Mesenchymal stem cell (in vitro differentiated cells and primary cell): ENCODE data around the gene CEP126.

Experiments
- DNase-seq: peaks from one replicate; pipeline ENCODE4 v3.0.0-alpha.2; 2013
- H2AFZ ChIP-seq: one replicate; pipeline ENCODE4 v1.6.1; 2013; ENCODE audit warnings: low read depth, mild to moderate bottlenecking, control low read depth, inconsistent platforms, low read length, moderate library complexity
- H2AK5ac ChIP-seq: 2 replicates; pipeline ENCODE4 v1.6.1; 2013; ENCODE audit warnings: low read length, moderate library complexity, mild to moderate bottlenecking, inconsistent platforms; ENCODE audit not compliant: severe bottlenecking
- H2BK120ac ChIP-seq: one replicate; pipeline ENCODE4 v1.6.1; 2013; ENCODE audit warnings: low read depth, mild to moderate bottlenecking, inconsistent platforms, low read length, moderate library complexity
- H2BK12ac ChIP-seq, 2 experiments: one replicate each; pipeline ENCODE4 v1.6.1; 2013; ENCODE audit warnings: inconsistent platforms in 2 of 2, low read length in 2 of 2, mild to moderate bottlenecking in 2 of 2, moderate library complexity in 2 of 2, control low read depth in 1 of 2
- H2BK15ac ChIP-seq: one replicate; pipeline ENCODE4 v1.6.1; 2013; ENCODE audit warnings: mild to moderate bottlenecking, low read depth, inconsistent platforms; ENCODE audit not compliant: poor library complexity, severe bottlenecking
- H2BK5ac ChIP-seq: 2 replicates; pipeline ENCODE4 v1.6.1; 2013; ENCODE audit warnings: low read depth, mild to moderate bottlenecking, low read length, control low read depth, inconsistent platforms; ENCODE audit not compliant: poor library complexity, severe bottlenecking
- H3K14ac ChIP-seq, 2 experiments: one replicate each; pipeline ENCODE4 v1.6.1; 2013; ENCODE audit warnings: inconsistent platforms in 2 of 2, low read length in 2 of 2, control low read depth in 1 of 2, mild to moderate bottlenecking in 1 of 2, moderate library complexity in 1 of 2
- H3K18ac ChIP-seq, 2 experiments: one replicate each; pipeline ENCODE4 v1.6.1; 2013; ENCODE audit warnings: inconsistent platforms in 2 of 2, low read length in 2 of 2, control low read depth in 1 of 2, low read depth in 1 of 2, mild to moderate bottlenecking in 1 of 2
- H3K23ac ChIP-seq, 2 experiments: one replicate each; pipeline ENCODE4 v1.6.1; 2013; ENCODE audit warnings: inconsistent platforms in 2 of 2, low read length in 2 of 2, mild to moderate bottlenecking in 2 of 2, moderate library complexity in 2 of 2, control low read depth in 1 of 2
- H3K27ac ChIP-seq: 2 replicates; pipeline ENCODE4 v1.5.1; 2013; ENCODE audit warnings: mild to moderate bottlenecking, moderate library complexity, low read length, control low read depth, inconsistent platforms; ENCODE audit not compliant: poor library complexity, severe bottlenecking
- H3K27me3 ChIP-seq, 2 experiments: 2 replicates each; pipeline versions ENCODE4 v1.6.1 to v1.7.0; 2013; ENCODE audit warnings: low read length in 2 of 2, mild to moderate bottlenecking in 2 of 2, moderate library complexity in 2 of 2, control low read depth in 1 of 2, inconsistent platforms in 1 of 2; ENCODE audit not compliant: control insufficient read depth in 1 of 2, insufficient read depth in 1 of 2
- H3K36me3 ChIP-seq, 2 experiments: 2 replicates each; pipeline versions ENCODE4 v1.6.1 to v1.7.0; 2013; ENCODE audit warnings: low read length in 2 of 2, control low read depth in 1 of 2, inconsistent platforms in 1 of 2, low read depth in 1 of 2, mild to moderate bottlenecking in 1 of 2; ENCODE audit not compliant: insufficient read depth in 2 of 2, control insufficient read depth in 1 of 2
- H3K4ac ChIP-seq, 2 experiments: one replicate each; pipeline ENCODE4 v1.6.1; 2013; ENCODE audit warnings: inconsistent platforms in 2 of 2, low read length in 2 of 2, mild to moderate bottlenecking in 2 of 2, moderate library complexity in 2 of 2, control low read depth in 1 of 2, low read depth in 1 of 2
- H3K4me1 ChIP-seq: 2 replicates; pipeline ENCODE4 v1.6.1; 2013; ENCODE audit warnings: low read depth, low read length, control low read depth; ENCODE audit not compliant: control insufficient read depth, insufficient read depth
- H3K4me2 ChIP-seq: 2 replicates; pipeline ENCODE4 v1.6.1; 2013; ENCODE audit warnings: low read length, mild to moderate bottlenecking, inconsistent platforms; ENCODE audit not compliant: poor library complexity, severe bottlenecking
- H3K4me3 ChIP-seq, 2 experiments: 2 replicates each; pipeline versions ENCODE4 v1.5.1 to v1.7.0; 2013; ENCODE audit warnings: low read length in 2 of 2, mild to moderate bottlenecking in 2 of 2, control low read depth in 1 of 2, low read depth in 1 of 2; ENCODE audit not compliant: insufficient read depth in 1 of 2
- H3K79me1 ChIP-seq: replicated peaks from 2 replicates; pipeline ENCODE4 v1.6.1; 2013; ENCODE audit warnings: mild to moderate bottlenecking, control low read depth, low read length, inconsistent platforms; ENCODE audit not compliant: poor library complexity, severe bottlenecking
- H3K9ac ChIP-seq: 2 replicates; pipeline ENCODE4 v1.7.0; 2013; ENCODE audit warnings: mild to moderate bottlenecking, low read length, moderate library complexity
- H3K9me3 ChIP-seq: 2 replicates; pipeline ENCODE4 v1.7.0; 2013; ENCODE audit warnings: mild to moderate bottlenecking, low read length; ENCODE audit not compliant: control insufficient read depth
- H4K8ac ChIP-seq: one replicate; pipeline ENCODE4 v1.6.1; 2013; ENCODE audit warnings: inconsistent platforms, mild to moderate bottlenecking, low read length, moderate library complexity
- H4K91ac ChIP-seq: one replicate; pipeline ENCODE4 v1.6.1; 2013; ENCODE audit warnings: mild to moderate bottlenecking, low read length, inconsistent platforms
- WGBS: methylation state at CpG from one replicate; pipeline ENCODE4 v1.1.7; 2013; ENCODE audit warnings: mixed read lengths; 5-methylcytosine and 5-hydroxymethylcytosine counted together

CEP126 gene

DNA sequence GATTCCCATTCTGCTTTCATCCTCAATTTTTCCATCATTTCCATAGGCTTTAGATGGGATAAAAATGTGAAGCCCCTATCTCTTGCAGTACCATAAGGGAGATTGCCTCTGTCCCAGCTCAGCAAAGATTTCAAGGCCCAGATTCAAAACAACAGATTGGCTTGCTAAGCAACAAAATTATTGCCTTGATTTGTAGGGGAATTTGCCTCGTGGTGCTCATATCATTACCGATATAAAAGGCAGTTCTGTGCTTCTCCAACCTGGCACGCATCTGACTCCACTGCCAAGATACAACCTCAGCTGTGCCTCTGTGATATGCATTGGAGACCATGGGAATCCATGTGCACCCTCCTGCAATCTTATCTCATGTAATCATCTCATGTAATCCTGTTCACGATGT lies 25.0 kb upstream of the CEP126 start:
- Histone ChIP-seq H2BK5ac (no peak overlapping the region), H3K18ac (no peak overlapping the region), H2AK5ac (no peak overlapping the region), H3K79me1 (no peaks in the 10 kb centered on the region), H3K14ac (peak overlapping the region in 1 of 2 experiments; percentile 59), H2BK15ac (no peak overlapping the region), H3K9ac (no peak overlapping the region), H4K91ac (no peak overlapping the region), H3K4me1 (no peaks in the 10 kb centered on the region), H3K36me3 (no peaks in the 10 kb centered on the region), H2BK12ac (no peak overlapping the region), H3K9me3 (no peaks in the 10 kb centered on the region), H2AFZ (no peak overlapping the region), H3K4me3 (no peak overlapping the region), H4K8ac (no peak overlapping the region), H2BK120ac (no peak overlapping the region), H3K27ac (no peak overlapping the region), H3K4ac (no peak overlapping the region), H3K4me2 (no peak overlapping the region), H3K27me3 (no peaks in the 10 kb centered on the region), H3K23ac (no peak overlapping the region)
- WGBS: 93% methylated on average over 4 of the region's 4 CpGs
- no peak for DNase-seq

DNA sequence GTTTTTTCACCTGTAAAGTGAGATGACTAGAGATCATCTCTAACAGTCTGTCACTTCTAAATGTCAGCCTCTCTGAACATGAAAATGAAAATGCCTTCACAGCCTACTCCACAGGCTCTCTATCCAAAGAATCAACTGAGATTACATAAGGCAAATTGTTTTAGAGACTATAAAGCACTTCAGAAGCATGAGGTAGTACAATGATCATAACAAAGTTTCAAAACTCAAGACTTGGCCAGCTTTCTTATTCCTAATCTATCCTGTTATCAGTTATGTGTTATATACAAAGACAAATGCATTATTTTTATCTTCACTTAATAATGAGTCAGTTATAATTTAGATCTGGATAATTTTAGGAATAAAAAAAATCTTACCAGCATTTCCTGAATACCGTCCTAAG lies 20.3 kb upstream of the CEP126 start:
- no peaks in the 10 kb centered on the region for H3K9me3 ChIP-seq
- no peak overlapping the region for H2AFZ ChIP-seq
- no peak overlapping the region for H4K91ac ChIP-seq
- H2BK15ac ChIP-seq: no peak overlapping the region
- no peak overlapping the region for H4K8ac ChIP-seq
- no peak overlapping the region for H3K14ac ChIP-seq
- no peaks in the 10 kb centered on the region for H3K27me3 ChIP-seq
- H3K4ac ChIP-seq: no peak overlapping the region
- no peak overlapping the region for H2AK5ac ChIP-seq
- H3K18ac ChIP-seq: no peak overlapping the region
- no peak overlapping the region for H2BK120ac ChIP-seq
- WGBS: 80% methylated on average over 1 of the region's 1 CpG
- H3K79me1 ChIP-seq: no peaks in the 10 kb centered on the region
- no peak for DNase-seq
- H3K27ac ChIP-seq: no peak overlapping the region
- H3K4me3 ChIP-seq: no peak overlapping the region
- H2BK5ac ChIP-seq: no peak overlapping the region
- no peak overlapping the region for H3K23ac ChIP-seq
- no peaks in the 10 kb centered on the region for H3K36me3 ChIP-seq
- no peaks in the 10 kb centered on the region for H3K4me1 ChIP-seq
- H2BK12ac ChIP-seq: no peak overlapping the region
- no peak overlapping the region for H3K4me2 ChIP-seq
- H3K9ac ChIP-seq: no peak overlapping the region

DNA sequence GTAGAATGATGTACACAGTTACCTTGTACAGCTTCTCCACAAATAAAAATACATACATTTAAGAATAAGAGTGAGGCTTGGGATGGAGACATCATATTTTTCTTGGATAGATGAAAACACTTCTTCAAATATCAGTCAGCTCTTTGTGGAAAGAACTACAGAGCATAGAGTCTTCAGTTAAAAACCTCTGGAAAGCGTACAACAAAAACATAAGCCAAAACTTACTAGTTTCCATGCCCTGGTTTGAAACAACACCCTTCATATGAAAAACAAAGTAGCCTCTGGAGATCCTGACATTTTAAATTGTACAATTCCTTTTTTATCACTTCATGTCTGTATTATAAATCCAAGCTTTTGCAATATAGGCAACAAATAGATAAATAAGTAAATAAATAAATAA lies 7.0 kb upstream of the CEP126 start:
- Histone ChIP-seq H3K4ac (no peak overlapping the region), H3K27me3 (no peaks in the 10 kb centered on the region), H4K91ac (no peak overlapping the region), H3K9ac (peak overlapping the region; percentile 19), H2AK5ac (no peak overlapping the region), H3K36me3 (no peaks in the 10 kb centered on the region), H2AFZ (no peak overlapping the region), H2BK5ac (no peak overlapping the region), H3K4me2 (no peak overlapping the region), H4K8ac (no peak overlapping the region), H3K23ac (no peak overlapping the region), H2BK15ac (no peak overlapping the region), H3K18ac (no peak overlapping the region), H2BK12ac (no peak overlapping the region), H2BK120ac (no peak overlapping the region), H3K4me3 (no peak overlapping the region), H3K27ac (no peak overlapping the region), H3K14ac (no peak overlapping the region), H3K9me3 (no peaks in the 10 kb centered on the region), H3K79me1 (no peaks in the 10 kb centered on the region), H3K4me1 (no peaks in the 10 kb centered on the region)
- no peak for DNase-seq
- 100% methylated on average over 1 of the region's 1 CpG for WGBS

DNA sequence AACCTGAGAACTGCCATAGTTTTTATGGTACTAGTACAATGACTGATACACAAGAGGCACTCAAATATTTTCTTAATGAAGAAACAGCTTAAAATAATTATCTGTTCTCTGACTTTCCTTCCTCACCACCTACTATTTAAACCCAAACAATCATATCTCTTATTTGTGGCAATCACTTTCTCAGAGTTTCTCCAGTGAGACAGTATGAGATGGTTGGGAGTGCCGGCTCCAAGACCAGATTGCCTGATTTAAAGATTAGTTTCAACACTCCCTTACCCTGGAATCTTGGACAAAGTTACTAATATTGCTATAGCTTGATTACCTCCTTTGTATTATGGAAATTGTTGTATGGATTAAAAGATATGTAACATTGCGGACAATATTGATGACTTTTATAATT lies 5.7 kb upstream of the CEP126 start:
- no peaks in the 10 kb centered on the region for H3K27me3 ChIP-seq
- no peak overlapping the region for H2BK15ac ChIP-seq
- H3K4me1 ChIP-seq: no peaks in the 10 kb centered on the region
- H2AK5ac ChIP-seq: no peak overlapping the region
- no peak overlapping the region for H3K4ac ChIP-seq
- H4K8ac ChIP-seq: no peak overlapping the region
- H3K4me2 ChIP-seq: no peak overlapping the region
- H3K36me3 ChIP-seq: no peaks in the 10 kb centered on the region
- H2AFZ ChIP-seq: no peak overlapping the region
- H3K4me3 ChIP-seq: no peak overlapping the region
- no peak overlapping the region for H3K18ac ChIP-seq
- H2BK5ac ChIP-seq: no peak overlapping the region
- no peak overlapping the region for H4K91ac ChIP-seq
- H3K27ac ChIP-seq: no peak overlapping the region
- no CpG with 5 or more reads among the region's 2 CpGs for WGBS
- H3K79me1 ChIP-seq: no peaks in the 10 kb centered on the region
- DNase-seq: no peak
- no peak overlapping the region for H3K23ac ChIP-seq
- H2BK12ac ChIP-seq: no peak overlapping the region
- H3K9ac ChIP-seq: no peak overlapping the region
- no peaks in the 10 kb centered on the region for H3K9me3 ChIP-seq
- no peak overlapping the region for H2BK120ac ChIP-seq
- no peak overlapping the region for H3K14ac ChIP-seq
